Measurements from ENCODE around the gene SEC16A. TPM values are rescaled to one million over a fixed set of nuclear protein-coding genes. Genes with fewer than 3 reads are reported as not detected.
"Not testable (repeated sequence)": the region's sequence is repeated elsewhere in the genome, so short reads cannot be mapped to it uniquely, and the experiment has no call there.

Gene SEC16A
- total RNA-seq, 4 donors from 2014 or later = 35.5 to 71.0 (median 50.5) TPM

DNA sequence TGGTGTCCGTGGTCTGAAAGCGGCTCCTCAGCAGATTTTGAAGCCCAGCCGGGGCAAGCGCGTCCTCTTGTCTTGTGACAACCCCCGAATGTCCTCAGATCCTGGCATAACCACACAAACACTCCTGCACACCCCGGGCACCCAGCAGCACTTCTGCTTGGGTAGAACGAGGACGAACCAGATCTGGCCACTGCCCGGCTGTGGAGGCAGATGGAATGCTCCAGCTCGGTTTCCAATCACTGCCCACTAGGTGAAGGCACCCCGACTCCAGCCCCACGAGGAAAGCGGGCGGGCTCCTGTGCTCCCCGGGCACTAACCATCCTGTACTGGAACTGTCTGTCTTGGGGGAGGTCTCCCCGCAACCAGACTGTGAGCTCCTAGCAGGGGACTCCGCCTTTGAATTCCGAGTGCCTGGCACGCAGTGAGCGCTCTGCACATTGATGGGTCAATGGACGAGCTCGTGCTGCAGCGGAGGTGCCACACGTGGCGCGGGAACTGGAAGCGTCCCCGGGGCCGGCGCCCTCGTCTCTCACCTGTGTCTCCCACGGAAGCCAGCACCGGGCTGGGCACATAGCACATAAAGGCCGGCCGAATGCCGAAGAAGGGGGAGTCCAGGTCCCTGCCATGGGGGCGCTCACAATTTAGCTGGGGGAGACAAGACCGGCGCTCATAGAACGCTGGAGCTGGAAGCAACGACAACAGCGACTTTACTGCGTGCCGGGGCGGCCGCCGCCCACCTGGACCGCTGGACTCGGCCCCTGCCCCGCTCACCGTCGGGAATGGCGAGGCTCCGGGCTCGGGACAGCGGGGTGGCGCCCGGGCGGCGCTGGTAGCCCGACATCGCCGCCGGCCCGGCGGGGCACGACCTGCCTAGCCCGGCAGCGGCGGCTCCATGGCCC, 73.0 kb downstream of the SEC16A start:
- no peak for TF ChIP-seq POLR2A (IDR thresholded peaks at IDR 0.05)
- TF ChIP-seq, protein P1, sequence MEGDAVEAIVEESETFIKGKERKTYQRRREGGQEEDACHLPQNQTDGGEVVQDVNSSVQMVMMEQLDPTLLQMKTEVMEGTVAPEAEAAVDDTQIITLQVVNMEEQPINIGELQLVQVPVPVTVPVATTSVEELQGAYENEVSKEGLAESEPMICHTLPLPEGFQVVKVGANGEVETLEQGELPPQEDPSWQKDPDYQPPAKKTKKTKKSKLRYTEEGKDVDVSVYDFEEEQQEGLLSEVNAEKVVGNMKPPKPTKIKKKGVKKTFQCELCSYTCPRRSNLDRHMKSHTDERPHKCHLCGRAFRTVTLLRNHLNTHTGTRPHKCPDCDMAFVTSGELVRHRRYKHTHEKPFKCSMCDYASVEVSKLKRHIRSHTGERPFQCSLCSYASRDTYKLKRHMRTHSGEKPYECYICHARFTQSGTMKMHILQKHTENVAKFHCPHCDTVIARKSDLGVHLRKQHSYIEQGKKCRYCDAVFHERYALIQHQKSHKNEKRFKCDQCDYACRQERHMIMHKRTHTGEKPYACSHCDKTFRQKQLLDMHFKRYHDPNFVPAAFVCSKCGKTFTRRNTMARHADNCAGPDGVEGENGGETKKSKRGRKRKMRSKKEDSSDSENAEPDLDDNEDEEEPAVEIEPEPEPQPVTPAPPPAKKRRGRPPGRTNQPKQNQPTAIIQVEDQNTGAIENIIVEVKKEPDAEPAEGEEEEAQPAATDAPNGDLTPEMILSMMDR (IDR thresholded peaks at IDR 0.05) = peak in 1 of 4 experiments; percentile 6
- 67% methylated on average over 3 of the region's 71 CpGs; no CpG with 5 or more reads in 1 of the 2 donors for WGBS, 2 donors (ENCODE audit: low coverage in 1 of 2)
- Histone ChIP-seq H3K4me3 (peak overlapping the region; percentile 64 to 96), H3K27me3 (no peaks in the 10 kb centered on the region), H3K27ac (peak overlapping the region; percentile 31 to 92 (median 87)), H3K9me3 (no peaks in the 10 kb centered on the region), H3K36me3 (peaks cover 0 to 63% of the 10 kb centered on the region in 2 donors), H3K4me1 (peaks cover 0 to 40% (median 12%) of the 10 kb centered on the region in 3 donors)
- peak; percentile 14 for ATAC-seq

DNA sequence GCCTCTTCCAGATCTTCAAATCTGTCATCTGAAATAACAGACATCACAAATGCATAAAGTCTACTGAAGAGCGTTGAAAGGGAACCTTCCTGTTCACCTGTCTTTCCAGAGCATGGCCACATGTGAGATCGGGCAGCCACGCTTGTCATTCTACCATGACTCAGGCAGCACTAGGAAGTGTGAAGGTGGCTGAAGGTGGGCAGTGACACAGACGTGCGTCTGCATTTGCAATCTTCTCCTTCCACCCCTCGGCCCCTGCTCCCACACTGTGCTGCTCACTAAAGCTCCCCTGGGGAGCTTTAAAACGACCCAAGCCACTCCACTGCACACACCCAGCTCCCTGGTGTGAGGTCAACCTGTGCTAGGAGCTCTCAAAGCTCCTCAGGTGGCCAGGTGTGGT, 74.9 kb downstream of the SEC16A start:
- Histone ChIP-seq H3K4me3 (no peak overlapping the region), H3K9me3 (no peaks in the 10 kb centered on the region), H3K36me3 (peaks cover 0 to 59% of the 10 kb centered on the region in 2 donors), H3K27ac (no peak overlapping the region), H3K27me3 (no peaks in the 10 kb centered on the region), H3K4me1 (peaks cover 0 to 36% (median 12%) of the 10 kb centered on the region in 3 donors)
- TF ChIP-seq EP300 (IDR thresholded peaks at IDR 0.05) (no peak), POLR2AphosphoS5 (IDR thresholded peaks at IDR 0.05) (no peak), POLR2A (IDR thresholded peaks at IDR 0.05) (no peak)
- TF ChIP-seq, protein P1 (IDR thresholded peaks at IDR 0.05) = no peak
- ATAC-seq = no peak
- WGBS, 2 donors (ENCODE audit: low coverage in 1 of 2) = 68 to 88% methylated on average over 4 to 5 of the region's 7 CpGs

DNA sequence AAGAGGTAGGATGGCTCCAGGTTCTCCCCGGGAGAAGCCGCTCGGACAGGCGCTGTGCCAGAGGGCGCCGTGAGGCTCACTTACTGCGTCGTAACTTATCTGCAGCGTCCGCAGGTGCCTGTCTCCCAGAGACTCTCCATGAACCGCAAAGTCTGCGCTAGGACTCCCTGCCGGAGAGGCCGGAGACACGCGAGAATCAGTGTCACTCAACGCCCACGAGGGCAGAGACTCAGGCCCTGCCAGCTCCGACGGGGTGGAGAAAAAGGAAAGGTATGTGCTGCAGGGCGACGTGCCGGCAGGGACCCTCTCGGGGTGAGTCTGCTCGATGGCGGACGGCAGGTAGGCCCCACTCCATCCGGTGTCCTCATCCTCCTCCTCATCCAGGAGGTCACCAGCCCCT, 75.8 kb downstream of the SEC16A start:
- not testable (repeated sequence) for H3K27ac ChIP-seq, H3K27me3 ChIP-seq, H3K9me3 ChIP-seq, H3K4me3 ChIP-seq, ATAC-seq
- H3K36me3 ChIP-seq = peaks cover 0 to 58% of the 10 kb centered on the region in 2 donors
- WGBS, 2 donors (ENCODE audit: low coverage in 1 of 2) = 93% methylated on average over 21 of the region's 28 CpGs; no CpG with 5 or more reads in 1 of the 2 donors
- peaks cover 0 to 31% (median 12%) of the 10 kb centered on the region in 3 donors for H3K4me1 ChIP-seq

DNA sequence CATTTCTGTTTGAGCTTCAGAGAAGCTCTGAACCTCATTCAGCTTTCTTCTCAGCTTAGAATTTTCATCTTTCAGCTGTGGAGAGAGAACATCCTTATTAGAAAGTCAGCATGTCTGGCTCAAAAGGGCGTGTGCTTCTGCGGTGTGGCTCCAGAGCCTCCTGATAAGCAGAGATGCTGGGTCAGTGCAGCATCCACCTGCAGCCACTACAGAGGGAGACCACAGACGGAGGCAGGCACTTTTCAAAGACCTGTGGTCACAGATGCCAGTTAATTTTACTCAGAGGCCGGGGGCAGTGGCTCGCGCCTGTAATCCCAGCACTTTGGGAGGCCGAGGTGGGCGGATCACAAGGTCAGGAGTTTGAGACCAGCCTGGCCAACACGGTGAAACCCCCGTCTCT, 76.9 kb downstream of the SEC16A start:
- H3K9me3 ChIP-seq, H3K27ac ChIP-seq, H3K27me3 ChIP-seq, H3K4me3 ChIP-seq, ATAC-seq: not testable (repeated sequence)
- WGBS, 2 donors (ENCODE audit: low coverage in 1 of 2) = 89% methylated on average over 4 of the region's 10 CpGs; no CpG with 5 or more reads in 1 of the 2 donors
- Histone ChIP-seq H3K36me3 (peaks cover 0 to 63% of the 10 kb centered on the region in 2 donors), H3K4me1 (peaks cover 0 to 20% (median 9%) of the 10 kb centered on the region in 3 donors)

DNA sequence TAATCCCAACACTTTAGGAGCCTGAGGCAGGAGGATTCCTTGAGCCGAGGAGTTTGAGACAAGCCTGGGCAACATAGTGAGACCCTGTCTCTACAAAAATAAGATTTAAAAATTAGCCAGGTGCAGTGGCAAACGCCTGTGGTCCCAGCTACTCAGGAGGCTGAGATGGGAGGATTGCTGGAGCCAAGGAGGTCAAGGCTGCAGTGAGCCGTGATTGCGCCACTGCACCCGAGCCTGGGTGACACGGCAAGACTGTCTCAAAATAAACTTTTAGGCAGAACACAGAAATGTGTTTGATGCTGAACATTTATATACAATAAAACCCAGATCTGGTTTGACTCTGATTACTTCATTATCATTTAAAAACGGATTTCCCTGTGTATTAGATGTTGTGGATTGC, 77.4 kb downstream of the SEC16A start:
- peaks cover 0 to 63% of the 10 kb centered on the region in 2 donors for H3K36me3 ChIP-seq
- 70 to 83% methylated on average over 3 to 6 of the region's 7 CpGs for WGBS, 2 donors (ENCODE audit: low coverage in 1 of 2)
- H3K27ac ChIP-seq = no peak overlapping the region
- TF ChIP-seq, protein P1 (IDR thresholded peaks at IDR 0.05) = no peak
- no peak for TF ChIP-seq EP300 (IDR thresholded peaks at IDR 0.05)
- no peak for TF ChIP-seq POLR2A (IDR thresholded peaks at IDR 0.05)
- no peak for TF ChIP-seq POLR2AphosphoS5 (IDR thresholded peaks at IDR 0.05)
- peaks cover 0 to 23% (median 11%) of the 10 kb centered on the region in 3 donors for H3K4me1 ChIP-seq
- ATAC-seq = no peak
- H3K9me3 ChIP-seq = no peaks in the 10 kb centered on the region
- H3K27me3 ChIP-seq = no peaks in the 10 kb centered on the region
- no peak overlapping the region for H3K4me3 ChIP-seq

DNA sequence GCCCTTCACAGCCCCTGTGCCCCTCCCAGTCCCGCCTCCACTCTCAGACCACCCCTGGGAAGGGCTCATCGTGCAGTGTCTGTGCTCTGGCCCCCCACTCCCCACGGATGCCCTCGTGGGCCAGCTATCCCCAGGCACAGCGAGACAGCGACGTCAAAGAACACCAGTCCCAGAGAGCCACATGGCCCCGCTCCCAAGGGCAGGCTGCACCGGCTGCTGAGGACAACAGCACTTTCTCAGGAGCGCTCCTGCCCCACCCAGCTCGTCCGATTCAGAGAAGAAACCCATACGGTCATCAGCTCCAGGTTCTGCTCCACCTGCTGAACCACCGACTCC, 78.1 kb downstream of the SEC16A start:
- TF ChIP-seq, protein P1 (IDR thresholded peaks at IDR 0.05) = no peak
- TF ChIP-seq POLR2A (IDR thresholded peaks at IDR 0.05) = no peak
- H3K27me3 ChIP-seq = no peaks in the 10 kb centered on the region
- peaks cover 0 to 63% of the 10 kb centered on the region in 2 donors for H3K36me3 ChIP-seq

More for the DNA sequence above, 78.1 kb downstream of the SEC16A start:
- ATAC-seq = no peak
- Histone ChIP-seq H3K9me3 (no peaks in the 10 kb centered on the region), H3K27ac (no peak overlapping the region), H3K4me1 (peaks cover 0 to 23% (median 13%) of the 10 kb centered on the region in 3 donors), H3K4me3 (no peak overlapping the region)
- 84 to 86% methylated on average over 6 to 7 of the region's 14 CpGs for WGBS, 2 donors (ENCODE audit: low coverage in 1 of 2)
